HG03457 (cell line): ENCODE measurements around the gene BUB1.
"Not testable (repeated sequence)": the region's sequence is repeated elsewhere in the genome, so short reads cannot be mapped to it uniquely, and the experiment has no call there.

Experiments
- ATAC-seq: cut with Tn5 transposase; IDR thresholded peaks from one replicate; pipeline ENCODE4 v1.9.1; 2021; ENCODE audit warnings: moderate number of reproducible peaks; ENCODE audit not compliant: unreplicated experiment

Gene BUB1

GRCh38 chr2:110608788-110609502 is 68.9 kb downstream of the BUB1 start:
- ATAC-seq: not testable (repeated sequence)

DNA sequence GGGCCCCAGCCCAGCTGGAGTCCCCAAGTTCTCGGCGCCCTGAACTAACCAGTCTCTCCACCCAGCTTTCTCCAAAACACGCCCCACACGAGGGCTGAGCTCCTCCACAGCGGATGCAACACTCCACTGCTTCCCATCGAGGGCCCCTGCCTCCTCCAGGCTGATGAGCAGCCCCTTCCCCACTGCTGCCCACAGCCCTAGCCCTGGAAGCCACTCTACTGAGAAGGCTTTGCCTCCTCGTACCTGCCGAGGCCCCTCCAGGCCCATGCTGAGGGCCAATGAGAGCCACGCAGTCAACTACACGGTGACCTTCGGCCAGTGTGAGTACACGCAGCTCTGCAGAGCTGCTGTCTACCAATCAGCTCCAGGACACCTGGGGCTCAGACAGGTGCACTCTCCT is 72.8 kb downstream of the BUB1 start:
- not testable (repeated sequence) for ATAC-seq

GRCh38 chr2:110603917-110604591 is 73.8 kb downstream of the BUB1 start:
- ATAC-seq: not testable (repeated sequence)

DNA sequence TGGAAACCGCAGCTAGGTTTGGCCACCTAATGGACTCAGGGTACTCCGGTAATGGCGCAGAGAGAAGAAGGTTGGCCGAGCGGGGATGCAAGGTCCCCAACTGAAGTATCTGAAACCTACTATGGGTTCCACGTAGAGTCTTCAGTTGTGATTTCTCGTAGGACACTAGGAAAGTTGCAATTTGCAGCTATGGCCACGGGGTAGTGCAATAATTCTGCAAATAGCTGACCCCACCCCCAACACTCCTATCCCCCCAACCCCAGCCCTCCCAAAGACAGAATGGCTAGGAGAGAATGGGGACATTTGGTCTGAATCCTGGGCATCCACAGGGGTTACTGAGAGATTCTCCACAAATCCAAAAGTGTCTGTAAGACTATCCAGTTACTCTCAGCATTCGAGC is 75.7 kb downstream of the BUB1 start:
- ATAC-seq: not testable (repeated sequence)

- not testable (repeated sequence) for ATAC-seq
These were observed 85.9 kb downstream of the BUB1 start for GRCh38 chr2:110591973-110592372.

GRCh38 chr2:110589677-110590330 is 88.1 kb downstream of the BUB1 start:
- not testable (repeated sequence) for ATAC-seq

GRCh38 chr2:110588520-110588919 is 89.3 kb downstream of the BUB1 start:
- ATAC-seq: not testable (repeated sequence)
